Chondrocyte (in vitro differentiated cells): Measurements from ENCODE around the gene CCDC43. TPM values are rescaled to one million over a fixed set of nuclear protein-coding genes. Genes with fewer than 3 reads are reported as not detected.

Experiments used
- DNase-seq: peaks from one replicate; pipeline ENCODE4 v3.0.0; 2021; ENCODE audit warnings: mixed read lengths, low spot score
- H3K27ac Mint-ChIP-seq: one replicate; pipeline ENCODE4 v1.8.0; 2021; ENCODE audit warnings: mild to moderate bottlenecking, moderate library complexity, mixed read lengths; ENCODE audit not compliant: unreplicated experiment
- H3K27me3 Mint-ChIP-seq: 2 replicates; pipeline ENCODE4 v1.8.0; 2021; ENCODE audit warnings: low read depth, mixed read lengths
- H3K36me3 Mint-ChIP-seq: 2 replicates; pipeline ENCODE4 v1.8.0; 2021; ENCODE audit warnings: low read depth, mixed read lengths
- H3K4me1 Mint-ChIP-seq: 2 replicates; pipeline ENCODE4 v1.8.0; 2021; ENCODE audit warnings: low read depth, mild to moderate bottlenecking, mixed read lengths
- H3K4me3 Mint-ChIP-seq: one replicate; pipeline ENCODE4 v1.8.0; 2021; ENCODE audit warnings: mild to moderate bottlenecking, moderate library complexity, mixed read lengths; ENCODE audit not compliant: unreplicated experiment
- H3K9me3 Mint-ChIP-seq: 2 replicates; pipeline ENCODE4 v1.8.0; 2021; ENCODE audit warnings: low read depth, mixed read lengths
- long read RNA-seq: library from polyadenylated mRNA; stranded (forward); transcript quantifications from one replicate; pipeline ENCODE4 v2.0.0, GENCODE V29; 2021
- total RNA-seq: library from RNA; stranded (reverse); gene quantifications from 3 replicates; pipeline ENCODE4 v1.2.1, GENCODE V29; 2021
- TF ChIP-seq, protein P1 (sequence below): fragments of 200-600 bp; sonication (generic); IDR thresholded peaks from 2 replicates; pipeline ENCODE4 v1.5.0; 2021; ENCODE audit warnings: antibody characterized with exemption, mild to moderate bottlenecking, moderate library complexity

CCDC43 gene, protein sequence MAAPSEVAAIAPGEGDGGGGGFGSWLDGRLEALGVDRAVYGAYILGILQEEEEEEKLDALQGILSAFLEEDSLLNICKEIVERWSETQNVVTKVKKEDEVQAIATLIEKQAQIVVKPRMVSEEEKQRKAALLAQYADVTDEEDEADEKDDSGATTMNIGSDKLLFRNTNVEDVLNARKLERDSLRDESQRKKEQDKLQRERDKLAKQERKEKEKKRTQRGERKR
- total RNA-seq, result 13.5 to 24.1 TPM (median 15.9 TPM) in 3 replicates
- long read RNA-seq, transcript CCDC43-201 (5 exons, 2,082 nt), result major isoform, 16 of 20 reads
- long read RNA-seq, partial matches to known transcripts, result 0 of 20 reads
- long read RNA-seq, other reads (novel, unspliced or antisense), result 1 of 20 reads

DNA sequence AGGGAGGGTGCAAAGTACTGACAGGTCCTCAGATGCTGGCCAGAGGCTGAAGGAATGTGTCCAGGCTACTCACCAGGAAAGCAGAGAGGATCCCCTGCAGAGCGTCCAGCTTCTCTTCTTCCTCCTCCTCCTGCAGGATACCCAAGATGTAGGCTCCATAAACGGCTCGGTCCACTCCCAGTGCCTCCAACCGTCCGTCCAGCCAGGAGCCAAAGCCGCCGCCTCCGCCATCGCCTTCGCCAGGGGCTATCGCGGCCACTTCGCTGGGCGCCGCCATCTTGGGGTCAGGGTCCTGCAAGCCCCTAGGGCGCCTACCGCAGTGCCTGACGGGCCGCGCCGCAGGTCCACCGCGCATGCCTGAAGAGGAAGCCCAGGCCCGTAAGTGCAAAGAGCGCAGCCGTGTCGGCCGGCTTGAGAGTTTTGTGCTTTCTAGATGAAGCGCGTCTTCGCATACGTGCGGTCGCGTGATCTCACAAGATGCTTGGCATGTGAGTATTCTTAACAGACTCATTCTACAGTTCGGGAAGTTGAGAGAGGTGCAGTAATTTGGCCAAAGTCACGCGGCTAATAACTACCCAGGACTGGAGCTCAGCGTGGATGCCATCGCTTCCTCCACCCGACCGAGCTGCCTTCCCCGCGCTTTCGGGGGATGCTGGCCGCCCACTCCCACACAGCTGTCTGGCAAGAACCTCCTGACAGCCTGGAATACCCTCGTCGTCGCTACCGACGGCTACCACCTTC, at the start of gene CCDC43:
TSS of gene CCDC43 (minus strand) at position 300 of the 741 bp plus-strand sequence. CDS start at position 277, 23 bp downstream.
- H3K27ac Mint-ChIP-seq, result peak within 1 kb of the TSS; percentile 96
- H3K4me1 Mint-ChIP-seq, result peaks cover 21% of the 10 kb centered on the region
- no peaks in the 10 kb centered on the region for H3K9me3 Mint-ChIP-seq
- DNase-seq, result peak; percentile 96
- peak within 1 kb of the TSS; percentile 97 for H3K4me3 Mint-ChIP-seq
- TF ChIP-seq, protein P1, sequence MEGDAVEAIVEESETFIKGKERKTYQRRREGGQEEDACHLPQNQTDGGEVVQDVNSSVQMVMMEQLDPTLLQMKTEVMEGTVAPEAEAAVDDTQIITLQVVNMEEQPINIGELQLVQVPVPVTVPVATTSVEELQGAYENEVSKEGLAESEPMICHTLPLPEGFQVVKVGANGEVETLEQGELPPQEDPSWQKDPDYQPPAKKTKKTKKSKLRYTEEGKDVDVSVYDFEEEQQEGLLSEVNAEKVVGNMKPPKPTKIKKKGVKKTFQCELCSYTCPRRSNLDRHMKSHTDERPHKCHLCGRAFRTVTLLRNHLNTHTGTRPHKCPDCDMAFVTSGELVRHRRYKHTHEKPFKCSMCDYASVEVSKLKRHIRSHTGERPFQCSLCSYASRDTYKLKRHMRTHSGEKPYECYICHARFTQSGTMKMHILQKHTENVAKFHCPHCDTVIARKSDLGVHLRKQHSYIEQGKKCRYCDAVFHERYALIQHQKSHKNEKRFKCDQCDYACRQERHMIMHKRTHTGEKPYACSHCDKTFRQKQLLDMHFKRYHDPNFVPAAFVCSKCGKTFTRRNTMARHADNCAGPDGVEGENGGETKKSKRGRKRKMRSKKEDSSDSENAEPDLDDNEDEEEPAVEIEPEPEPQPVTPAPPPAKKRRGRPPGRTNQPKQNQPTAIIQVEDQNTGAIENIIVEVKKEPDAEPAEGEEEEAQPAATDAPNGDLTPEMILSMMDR, result no peak
- no peaks in the 10 kb centered on the region for H3K36me3 Mint-ChIP-seq
- H3K27me3 Mint-ChIP-seq, result no peaks in the 10 kb centered on the region

DNA sequence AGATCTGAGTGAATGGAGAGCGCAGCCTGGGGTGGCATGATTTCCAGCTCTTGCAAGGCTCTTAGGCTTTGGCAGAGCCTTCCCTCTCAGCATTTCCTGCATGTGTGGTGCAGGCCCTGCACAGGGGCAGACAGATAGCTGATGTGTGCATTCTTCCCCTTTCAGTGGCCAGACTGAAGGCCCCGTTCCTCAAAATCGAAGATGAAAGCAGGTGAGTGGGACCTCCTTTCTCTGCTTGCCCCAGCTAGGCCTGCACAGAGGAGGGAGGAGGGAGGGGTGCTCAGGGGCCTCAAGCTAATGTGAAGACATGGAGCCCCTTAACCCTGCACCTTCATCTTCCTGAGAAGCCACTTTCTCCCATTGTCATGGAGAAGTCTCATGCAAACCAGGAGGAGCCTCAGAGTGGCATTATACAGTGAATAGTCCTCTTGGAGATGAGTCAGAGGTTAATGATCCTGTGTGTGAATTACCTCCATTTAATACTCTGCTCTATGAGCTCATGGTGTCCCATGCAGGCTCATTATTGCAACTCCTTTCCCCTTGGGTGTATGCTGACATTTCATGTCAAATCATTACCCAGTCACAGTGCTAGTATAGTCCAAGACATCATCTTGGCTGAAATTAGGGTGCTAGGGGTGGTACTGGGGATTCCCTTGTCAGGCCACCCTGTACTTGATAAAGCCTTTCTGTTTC, 48.8 kb upstream of the CCDC43 start:
- Mint-ChIP-seq H3K27ac (no peak overlapping the region), H3K4me3 (no peak overlapping the region), H3K27me3 (no peaks in the 10 kb centered on the region), H3K9me3 (no peaks in the 10 kb centered on the region), H3K4me1 (no peaks in the 10 kb centered on the region), H3K36me3 (peaks cover 2% of the 10 kb centered on the region)
- DNase-seq, result no peak
- TF ChIP-seq, protein P1, result no peak

DNA sequence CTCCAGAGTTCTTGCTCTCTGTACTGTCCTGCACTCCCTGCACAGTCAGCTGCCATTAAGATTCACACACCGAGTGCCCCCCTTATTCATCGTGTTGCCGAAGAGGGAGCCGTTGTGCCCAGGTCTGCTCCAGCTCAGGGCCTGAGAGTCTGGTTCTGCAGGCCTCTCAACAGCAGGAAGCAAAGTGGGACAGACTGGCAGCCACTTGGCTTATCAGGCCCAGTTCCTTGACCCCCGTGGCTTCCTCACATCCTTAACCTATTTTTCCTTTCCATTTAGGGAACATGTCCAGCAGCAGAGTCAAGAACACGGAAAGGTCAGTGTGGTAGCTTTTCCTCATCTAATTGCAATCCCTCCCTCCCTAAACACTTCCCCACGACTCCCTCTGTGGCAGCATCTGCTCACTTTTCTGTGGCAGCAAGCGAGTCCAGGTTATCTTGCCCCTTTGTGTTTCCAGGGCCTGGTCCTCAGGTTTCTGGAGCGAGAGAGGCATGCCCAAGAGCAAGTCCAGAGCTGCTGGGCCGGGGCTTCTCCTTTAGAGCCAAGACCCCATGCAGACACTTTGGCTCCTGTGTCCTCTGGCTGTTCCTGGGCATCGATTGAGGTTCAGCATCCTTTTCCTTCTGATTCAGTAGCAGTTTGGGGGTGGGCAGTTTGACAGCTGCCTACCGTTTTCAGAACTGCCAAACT, 47.1 kb upstream of the CCDC43 start:
- H3K27me3 Mint-ChIP-seq, result no peaks in the 10 kb centered on the region
- peaks cover 4% of the 10 kb centered on the region for H3K36me3 Mint-ChIP-seq
- H3K4me3 Mint-ChIP-seq, result no peak overlapping the region
- DNase-seq, result no peak
- H3K9me3 Mint-ChIP-seq, result no peaks in the 10 kb centered on the region
- no peaks in the 10 kb centered on the region for H3K4me1 Mint-ChIP-seq
- TF ChIP-seq, protein P1, result no peak
- no peak overlapping the region for H3K27ac Mint-ChIP-seq

DNA sequence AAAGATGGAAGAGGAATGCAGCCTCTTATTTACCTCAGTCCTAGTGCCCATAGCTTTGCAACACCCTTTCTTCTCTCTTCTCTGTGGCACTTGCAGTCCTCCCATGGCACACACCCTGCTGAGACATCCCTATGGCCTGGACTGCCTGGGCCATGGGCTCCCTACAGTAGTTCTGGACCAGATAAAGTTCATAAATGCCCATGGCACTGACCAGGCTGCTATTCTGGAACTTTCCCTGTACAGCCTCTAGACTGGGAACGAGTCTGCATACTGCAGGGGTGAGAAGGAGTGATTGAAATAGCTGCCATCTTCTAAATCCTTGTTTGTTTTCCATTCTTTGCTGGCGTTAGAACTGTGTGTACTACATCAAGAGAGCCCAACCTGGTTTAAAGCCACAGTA, 44.7 kb upstream of the CCDC43 start:
- DNase-seq, result no peak
- TF ChIP-seq, protein P1, result no peak
- Mint-ChIP-seq H3K4me3 (no peak overlapping the region), H3K27me3 (no peaks in the 10 kb centered on the region), H3K9me3 (no peaks in the 10 kb centered on the region), H3K4me1 (no peaks in the 10 kb centered on the region), H3K27ac (no peak overlapping the region), H3K36me3 (peaks cover 6% of the 10 kb centered on the region)
